Measurements from ENCODE around the gene MELK. TPM values are rescaled to one million over a fixed set of nuclear protein-coding genes. Genes with fewer than 3 reads are reported as not detected.
A peak's percentile ranks its signal among the peaks of the same experiment; 100 is the strongest.

The MELK gene
- total and polyA plus RNA-seq, 2 of the 4 experiments (the other 2 are of a cell fraction): 20.8 to 27.4 TPM

- no peak for TF ChIP-seq FOS (IDR thresholded peaks at IDR 0.05; ENCODE audit: low read depth, low read length)
Measured at GRCh38 chr9:36713515-36714490, 141.1 kb downstream of the MELK start (continued).

DNA sequence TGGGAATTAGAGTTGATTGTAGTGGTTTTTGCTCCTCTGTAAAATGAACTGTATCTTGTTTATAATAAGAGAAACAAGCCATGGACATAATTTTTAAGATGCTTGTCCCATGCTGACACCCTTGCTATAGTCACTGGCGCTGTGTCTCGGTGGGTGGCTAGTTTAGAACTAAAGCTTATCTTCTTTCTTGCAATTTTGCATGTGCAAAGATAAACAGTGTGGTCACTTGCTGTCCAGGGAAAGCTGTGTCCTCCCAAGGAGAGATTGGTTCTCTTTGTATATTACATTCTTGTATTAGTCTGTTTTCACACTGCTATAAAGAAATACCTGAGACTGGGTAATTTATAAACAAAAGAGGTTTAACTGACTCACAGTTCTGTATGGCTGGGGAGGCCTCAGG lies 143.8 kb downstream of the MELK start:
- Histone ChIP-seq H3K23ac (ENCODE audit: low read depth, low read length) (no peak overlapping the region), H2BK15ac (ENCODE audit: low read depth, low read length) (no peak overlapping the region), H2BK5ac (ENCODE audit: low read depth, low read length, poor library complexity, severe bottlenecking) (no peak overlapping the region), H3K4me2 (ENCODE audit: low read depth, low read length) (no peak overlapping the region), H3K4me1 (ENCODE audit: control insufficient read depth, insufficient read depth, low read length) (no peaks in the 10 kb centered on the region; the same call in 1 of the 2 replicates), H3K27me3 (ENCODE audit: control insufficient read depth, insufficient read depth, low read length) (peaks cover 7% of the 10 kb centered on the region), H3K9me3 (ENCODE audit: control insufficient read depth, insufficient read depth, low read length) (no peaks in the 10 kb centered on the region), H2BK120ac (ENCODE audit: low read depth, low read length) (no peak overlapping the region), H3K79me1 (ENCODE audit: low read depth in 1 of 2, low read length in 2 of 2) (no peaks in the 10 kb centered on the region), H3K9me1 (ENCODE audit: insufficient read depth, low read length) (no peaks in the 10 kb centered on the region), H3K4ac (ENCODE audit: low read depth, low read length) (no peak overlapping the region), H3K9ac (ENCODE audit: low read depth, low read length) (no peak overlapping the region), H4K5ac (ENCODE audit: low read depth, low read length) (no peak overlapping the region), H2AK5ac (ENCODE audit: low read depth, low read length) (no peak overlapping the region), H4K8ac (ENCODE audit: low read depth in 2 of 2, low read length in 2 of 2) (no peak overlapping the region), H4K91ac (ENCODE audit: insufficient read depth, low read depth, low read length) (no peak overlapping the region), H2AK9ac (replicated peaks; ENCODE audit: low read depth, low read length, poor library complexity) (no peak overlapping the region), H3K36me3 (ENCODE audit: control insufficient read depth, insufficient read depth, low read length) (no peaks in the 10 kb centered on the region), H3K18ac (ENCODE audit: low read depth, low read length) (no peak overlapping the region), H4K20me1 (ENCODE audit: insufficient read depth, low read length) (no peaks in the 10 kb centered on the region), H2BK20ac (ENCODE audit: low read depth, low read length) (no peak overlapping the region), H3K56ac (ENCODE audit: extremely low read depth, insufficient read depth, low read length) (no peak overlapping the region), H2AFZ (replicated peaks; ENCODE audit: low read length, poor library complexity) (no peak overlapping the region), H3K14ac (replicated peaks; ENCODE audit: low read depth, low read length) (no peak overlapping the region), H3K27ac (ENCODE audit: insufficient read depth, low read length) (no peak overlapping the region), H3K4me3 (ENCODE audit: insufficient read depth, low read depth, low read length) (no peak overlapping the region)
- no CpG with 5 or more reads among the region's 2 CpGs for WGBS, 2 experiments (ENCODE audit: extremely low coverage in 2 of 2, insufficient read length in 1 of 2)
- no TSS peak for BruUV-seq (replicated peaks)
- POLR2A ChIA-PET (ENCODE audit: unreplicated experiment): no interaction called here
- in situ Hi-C loops (cut with MboI; ENCODE audit: low sequenced_read_pairs) (no loop called here), intact Hi-C loops (cut with micrococcal nuclease) (no loop called here), dilution Hi-C loops (cut with HindIII; ENCODE audit: low sequenced_read_pairs, unreplicated experiment) (no loop called here)
- DNase-seq: peak; percentile 18
- CTCF ChIA-PET: no interaction called here
- peak; percentile 44; the same call in 1 of the 2 replicates for ATAC-seq (ENCODE audit: low read depth)
- no peak for TF ChIP-seq CHD1 (IDR thresholded peaks at IDR 0.05; ENCODE audit: low read depth, low read length)
- no peak for TF ChIP-seq RCOR1 (IDR thresholded peaks at IDR 0.05; ENCODE audit: insufficient replicate concordance, low read length)
- TF ChIP-seq, protein P1, sequence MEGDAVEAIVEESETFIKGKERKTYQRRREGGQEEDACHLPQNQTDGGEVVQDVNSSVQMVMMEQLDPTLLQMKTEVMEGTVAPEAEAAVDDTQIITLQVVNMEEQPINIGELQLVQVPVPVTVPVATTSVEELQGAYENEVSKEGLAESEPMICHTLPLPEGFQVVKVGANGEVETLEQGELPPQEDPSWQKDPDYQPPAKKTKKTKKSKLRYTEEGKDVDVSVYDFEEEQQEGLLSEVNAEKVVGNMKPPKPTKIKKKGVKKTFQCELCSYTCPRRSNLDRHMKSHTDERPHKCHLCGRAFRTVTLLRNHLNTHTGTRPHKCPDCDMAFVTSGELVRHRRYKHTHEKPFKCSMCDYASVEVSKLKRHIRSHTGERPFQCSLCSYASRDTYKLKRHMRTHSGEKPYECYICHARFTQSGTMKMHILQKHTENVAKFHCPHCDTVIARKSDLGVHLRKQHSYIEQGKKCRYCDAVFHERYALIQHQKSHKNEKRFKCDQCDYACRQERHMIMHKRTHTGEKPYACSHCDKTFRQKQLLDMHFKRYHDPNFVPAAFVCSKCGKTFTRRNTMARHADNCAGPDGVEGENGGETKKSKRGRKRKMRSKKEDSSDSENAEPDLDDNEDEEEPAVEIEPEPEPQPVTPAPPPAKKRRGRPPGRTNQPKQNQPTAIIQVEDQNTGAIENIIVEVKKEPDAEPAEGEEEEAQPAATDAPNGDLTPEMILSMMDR (conservative IDR thresholded peaks at IDR 0.05; ENCODE audit: low read depth, low read length): no peak
- TF ChIP-seq, protein P2, sequence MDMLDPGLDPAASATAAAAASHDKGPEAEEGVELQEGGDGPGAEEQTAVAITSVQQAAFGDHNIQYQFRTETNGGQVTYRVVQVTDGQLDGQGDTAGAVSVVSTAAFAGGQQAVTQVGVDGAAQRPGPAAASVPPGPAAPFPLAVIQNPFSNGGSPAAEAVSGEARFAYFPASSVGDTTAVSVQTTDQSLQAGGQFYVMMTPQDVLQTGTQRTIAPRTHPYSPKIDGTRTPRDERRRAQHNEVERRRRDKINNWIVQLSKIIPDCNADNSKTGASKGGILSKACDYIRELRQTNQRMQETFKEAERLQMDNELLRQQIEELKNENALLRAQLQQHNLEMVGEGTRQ (IDR thresholded peaks at IDR 0.05; ENCODE audit: low read depth, low read length): no peak
- TF ChIP-seq SMC3 (IDR thresholded peaks at IDR 0.05; ENCODE audit: low read depth, low read length): no peak
- no peak for TF ChIP-seq POLR2A (IDR thresholded peaks at IDR 0.05; ENCODE audit: low read depth, low read length)
- no peak for TF ChIP-seq BHLHE40 (IDR thresholded peaks at IDR 0.05; ENCODE audit: low read depth, low read length)
- TF ChIP-seq MXI1 (IDR thresholded peaks at IDR 0.05; ENCODE audit: borderline replicate concordance, low read depth, low read length): no peak
- TF ChIP-seq RFX5 (IDR thresholded peaks at IDR 0.05; ENCODE audit: low read depth, low read length): no peak
- TF ChIP-seq ELK1 (IDR thresholded peaks at IDR 0.05; ENCODE audit: borderline replicate concordance, low read depth, low read length): no peak
- no peak for TF ChIP-seq MAZ (IDR thresholded peaks at IDR 0.05; ENCODE audit: borderline replicate concordance, low read depth, low read length)
